GM19035 (cell line): Measurements from ENCODE around the gene FGF22.
"Not testable (repeated sequence)": the region's sequence is repeated elsewhere in the genome, so short reads cannot be mapped to it uniquely, and the experiment has no call there.

Experiments used
- ATAC-seq: cut with Tn5 transposase; IDR thresholded peaks from one replicate; pipeline ENCODE4 v1.9.1; 2021; ENCODE audit not compliant: unreplicated experiment

The FGF22 gene

GRCh38 chr19:658059-658839, 18.6 kb downstream of the FGF22 start:
- no peak for ATAC-seq

DNA sequence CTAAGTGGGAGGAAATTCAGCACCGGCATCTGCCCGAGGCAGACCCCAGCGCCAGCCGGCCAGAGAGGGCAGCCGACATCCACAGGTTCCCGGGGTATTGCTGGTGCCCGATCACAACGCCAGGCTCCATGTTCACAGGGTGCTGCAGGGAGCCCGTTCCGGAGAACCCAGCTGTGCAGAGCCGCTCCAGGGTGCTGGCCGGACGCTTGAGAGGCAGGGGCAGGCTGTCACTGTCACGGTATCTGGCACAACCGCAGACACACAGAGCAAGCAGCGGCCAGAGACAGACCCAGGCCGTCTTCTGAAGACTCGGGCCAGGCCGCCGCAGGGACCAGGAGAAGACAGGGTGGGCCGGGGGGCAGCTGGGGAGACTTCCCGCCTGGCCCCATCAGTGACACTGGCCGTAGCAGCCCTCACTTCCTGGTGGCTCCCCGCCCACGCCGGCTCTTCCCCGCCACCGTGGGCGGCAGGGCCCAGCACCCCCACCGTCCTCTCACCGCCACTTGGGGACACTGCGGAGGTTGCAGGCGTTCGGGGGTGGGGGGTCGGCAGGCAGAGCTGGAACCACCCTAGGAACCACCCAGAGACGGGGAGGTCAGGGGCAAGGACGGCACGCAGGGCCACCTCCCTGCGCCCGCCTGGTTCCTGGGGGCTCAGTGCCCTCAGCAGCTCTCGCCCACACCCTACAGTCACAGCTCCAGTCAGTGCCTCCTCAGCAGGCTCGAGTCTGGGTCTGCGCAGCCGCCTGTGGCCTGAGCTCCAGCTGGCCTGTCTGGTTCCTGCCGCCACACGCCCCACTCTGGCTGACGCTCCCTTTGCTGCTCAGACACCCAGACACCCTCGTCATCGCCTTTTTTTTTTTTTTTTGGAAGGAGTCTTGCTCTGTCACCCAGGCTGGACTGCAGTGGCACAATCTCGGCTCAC, 19.5 kb downstream of the FGF22 start:
- no peak for ATAC-seq

GRCh38 chr19:660793-661426, 21.2 kb downstream of the FGF22 start:
- ATAC-seq, result no peak

DNA sequence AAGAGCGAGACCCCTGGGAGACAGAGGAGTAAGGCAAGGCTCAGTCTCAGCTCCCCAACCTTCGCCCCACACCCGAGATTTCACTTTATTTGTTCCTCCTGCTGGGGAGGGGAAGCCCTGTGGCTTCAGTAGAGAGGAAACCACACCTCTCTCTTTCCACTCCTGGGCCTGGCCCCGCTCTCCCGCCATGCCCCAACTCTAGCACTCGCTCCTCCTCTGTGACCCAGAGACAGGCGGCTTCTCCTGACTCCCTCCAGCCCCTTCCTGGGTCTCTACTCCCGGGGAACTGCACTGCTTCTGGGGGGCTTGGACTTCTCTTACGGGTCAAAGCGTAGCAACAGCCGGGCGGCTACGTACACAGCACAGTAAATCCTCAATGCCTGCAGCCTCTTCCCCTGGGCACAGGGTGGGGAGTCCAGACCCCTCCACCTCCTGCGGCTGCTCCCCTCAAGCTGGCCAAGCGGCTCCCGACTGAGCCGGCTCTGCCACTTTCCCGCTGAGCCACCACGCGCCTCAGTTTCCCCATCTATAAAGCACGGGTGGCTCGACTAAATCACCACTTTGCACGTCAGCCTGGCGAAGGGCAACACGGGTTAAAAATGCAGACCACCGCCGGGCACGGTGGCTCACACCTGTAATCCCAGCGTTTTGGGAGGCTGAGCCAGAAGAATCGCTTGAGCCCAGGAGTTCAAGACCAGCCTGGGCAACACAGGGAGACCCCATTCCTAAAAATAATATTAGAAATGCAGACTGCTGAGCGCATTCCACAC, 21.9 kb downstream of the FGF22 start:
- no peak for ATAC-seq

DNA sequence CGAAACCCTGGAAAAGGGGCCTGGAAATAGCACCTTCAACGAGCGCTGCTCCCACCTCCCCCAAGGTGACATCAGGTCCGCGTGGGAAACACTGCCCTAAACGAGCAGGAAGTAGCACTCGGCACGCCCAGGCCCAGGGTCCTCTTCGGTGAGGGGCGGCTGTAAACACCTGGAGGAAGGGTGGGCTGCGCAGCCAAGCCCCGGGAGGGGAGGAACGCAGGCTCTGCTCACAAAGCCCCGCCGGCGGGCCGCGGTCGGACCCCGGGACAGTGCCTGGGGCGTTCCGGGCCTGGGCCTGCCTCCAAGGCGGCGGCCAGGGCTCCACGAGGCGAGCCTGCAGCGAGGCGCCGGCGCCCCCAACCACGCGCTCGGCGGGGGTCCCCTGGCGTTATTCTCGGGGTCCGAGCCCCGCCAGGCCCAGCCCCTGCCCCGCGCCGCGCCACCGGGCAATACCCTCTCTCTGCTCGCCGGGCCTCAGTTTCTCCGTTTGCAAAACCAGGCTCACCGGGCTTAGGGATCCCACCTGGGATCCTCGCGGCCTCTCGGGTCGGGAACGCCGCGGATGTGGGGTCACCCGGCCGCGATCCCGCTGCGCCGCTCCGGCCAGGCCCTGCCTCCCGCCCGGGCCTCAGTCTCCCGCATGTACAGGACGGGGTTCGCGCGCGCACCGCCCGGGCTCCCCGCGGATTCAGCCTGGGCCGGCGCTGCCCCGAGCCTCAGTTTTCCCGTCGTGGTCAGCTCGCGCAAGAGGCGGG, 22.7 kb downstream of the FGF22 start:
- peak; percentile 21 for ATAC-seq

GRCh38 chr19:662962-663681, 23.4 kb downstream of the FGF22 start, which contains the start of gene RNF126:
Gene RNF126 (minus strand): TSS chr19:663214. CDS start chr19:663121, 93 bp downstream.
- peak; percentile 59 for ATAC-seq

GRCh38 chr19:663682-664117, 24.0 kb downstream of the FGF22 start:
- peak; percentile 1 for ATAC-seq

GRCh38 chr19:664913-665443, 25.3 kb downstream of the FGF22 start:
- ATAC-seq, result no peak

- not testable (repeated sequence) for ATAC-seq
These were observed 27.4 kb downstream of the FGF22 start for GRCh38 chr19:666985-667573.

GRCh38 chr19:668675-669434, 29.2 kb downstream of the FGF22 start:
- not testable (repeated sequence) for ATAC-seq

GRCh38 chr19:670609-671075, 31.0 kb downstream of the FGF22 start:
- ATAC-seq, result no peak

- ATAC-seq, result no peak
These were observed 34.8 kb downstream of the FGF22 start for GRCh38 chr19:674282-675151.

DNA sequence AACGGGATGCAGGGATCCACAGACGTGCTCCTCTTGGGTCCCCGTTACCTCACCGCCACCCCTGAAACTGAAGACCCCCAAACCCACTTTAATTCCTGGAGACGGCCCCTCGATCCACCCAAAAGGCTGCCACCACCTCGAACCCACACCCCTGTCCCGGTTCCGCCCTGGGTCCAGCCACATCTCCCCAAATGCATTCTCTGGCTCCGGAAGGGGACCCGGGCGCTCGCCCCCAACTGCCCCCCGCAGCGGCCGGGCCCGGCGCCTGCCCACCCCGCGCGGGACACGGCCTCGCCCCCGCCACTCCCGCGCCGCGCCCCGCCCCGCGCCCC, 36.3 kb downstream of the FGF22 start:
- no peak for ATAC-seq

- no peak for ATAC-seq
These were observed 36.8 kb downstream of the FGF22 start, which contains the start of gene FSTL3 for GRCh38 chr19:676339-677105. Gene FSTL3 (plus strand): TSS chr19:676392. CDS start chr19:676424, 32 bp downstream.

DNA sequence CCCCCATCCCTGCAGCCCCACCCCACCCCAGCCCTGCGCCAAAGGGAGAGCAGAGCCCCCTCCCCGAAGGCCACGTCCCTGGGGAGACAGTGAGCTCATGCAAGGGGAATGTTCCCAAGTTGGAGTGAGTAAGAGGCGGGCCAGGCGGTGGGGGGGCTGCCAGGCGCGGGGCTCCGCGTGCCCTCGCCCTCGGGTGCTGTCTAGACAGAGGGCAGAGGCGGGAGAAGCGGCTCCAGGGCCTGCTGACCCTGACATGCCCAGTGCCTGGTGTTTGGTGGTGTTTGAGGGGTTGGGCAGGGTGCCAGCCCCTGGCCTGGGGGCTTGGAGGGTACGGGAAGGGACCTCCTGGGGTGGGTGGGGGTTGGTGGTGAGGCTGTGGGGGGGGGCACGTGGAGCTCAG, 37.5 kb downstream of the FGF22 start:
- no peak for ATAC-seq
